Measurements from ENCODE around the gene YIPF1. TPM values are rescaled to one million over a fixed set of nuclear protein-coding genes. Genes with fewer than 3 reads are reported as not detected.
"Not testable (repeated sequence)": the region's sequence is repeated elsewhere in the genome, so short reads cannot be mapped to it uniquely, and the experiment has no call there.

The YIPF1 gene
- total RNA-seq, 1 experiment from 2014 or later = 21.1 TPM

DNA sequence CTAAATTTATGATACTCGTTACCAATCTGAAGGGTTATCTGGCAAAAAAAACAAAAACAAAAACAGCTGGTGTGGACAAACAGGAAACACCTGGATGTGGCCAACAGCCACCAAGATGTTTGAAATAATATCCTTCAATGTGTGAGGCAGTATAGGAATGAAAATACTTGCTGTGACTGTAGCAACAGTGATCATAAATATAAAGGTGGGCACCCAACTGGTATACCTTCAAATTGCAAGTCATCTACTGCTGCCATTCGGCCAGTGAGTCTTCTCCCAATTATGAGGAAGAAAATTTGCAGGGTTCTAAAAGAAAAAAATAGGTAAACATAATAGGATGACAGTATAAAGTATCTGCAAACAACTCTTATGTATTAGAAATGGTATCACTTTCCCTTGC, 916 bp downstream of the YIPF1 start:
- intact Hi-C loops (cut with micrococcal nuclease) = no loop called here
- no peaks in the 10 kb centered on the region for H4K20me1 ChIP-seq (ENCODE audit: low read length)
- BruUV-seq (replicated peaks) = no TSS peak
- no peak for ATAC-seq
- no peaks in the 10 kb centered on the region for H3K27me3 ChIP-seq (ENCODE audit: low read length)
- ChIA-PET CTCF (no interaction called here), POLR2A (ENCODE audit: unreplicated experiment) (interaction anchor here (0.6 kb wide), 1 partner anchor 59 kb away, joined by 4 read pairs; no protein-coding TSS in a partner anchor)
- no peaks in the 10 kb centered on the region for H3K9me2 ChIP-seq (replicated peaks; ENCODE audit: low read length)
- peaks cover 15% of the 10 kb centered on the region for H3K4me1 ChIP-seq (ENCODE audit: insufficient read depth, low read length)
- H3K9me3 ChIP-seq (ENCODE audit: low read length) = no peaks in the 10 kb centered on the region
- H2AFZ ChIP-seq (ENCODE audit: low read length) = peak overlapping the region; percentile 85; the same call in 1 of the 2 replicates
- H3F3A ChIP-seq (ENCODE audit: low read length, unreplicated experiment) = no peaks in the 10 kb centered on the region
- H3K4me2 ChIP-seq (ENCODE audit: low read length) = peak overlapping the region; percentile 88
- H3K79me2 ChIP-seq (ENCODE audit: low read length) = 0 out of 2 replicates have a peak, but pooled peaks cover 3% of the 10 kb centered on the region
- no peaks in the 10 kb centered on the region for H3K36me3 ChIP-seq (ENCODE audit: low read depth, low read length)
- H3K4me3 ChIP-seq (ENCODE audit: low read length) = peak overlapping the region; percentile 94
- TF ChIP-seq EZH2 (IDR thresholded peaks at IDR 0.05; ENCODE audit: low read length, unreplicated experiment) (no peak), EZH2phosphoT487 (IDR thresholded peaks at IDR 0.05; ENCODE audit: borderline replicate concordance, low read length) (no peak)
- TF ChIP-seq, protein P1, sequence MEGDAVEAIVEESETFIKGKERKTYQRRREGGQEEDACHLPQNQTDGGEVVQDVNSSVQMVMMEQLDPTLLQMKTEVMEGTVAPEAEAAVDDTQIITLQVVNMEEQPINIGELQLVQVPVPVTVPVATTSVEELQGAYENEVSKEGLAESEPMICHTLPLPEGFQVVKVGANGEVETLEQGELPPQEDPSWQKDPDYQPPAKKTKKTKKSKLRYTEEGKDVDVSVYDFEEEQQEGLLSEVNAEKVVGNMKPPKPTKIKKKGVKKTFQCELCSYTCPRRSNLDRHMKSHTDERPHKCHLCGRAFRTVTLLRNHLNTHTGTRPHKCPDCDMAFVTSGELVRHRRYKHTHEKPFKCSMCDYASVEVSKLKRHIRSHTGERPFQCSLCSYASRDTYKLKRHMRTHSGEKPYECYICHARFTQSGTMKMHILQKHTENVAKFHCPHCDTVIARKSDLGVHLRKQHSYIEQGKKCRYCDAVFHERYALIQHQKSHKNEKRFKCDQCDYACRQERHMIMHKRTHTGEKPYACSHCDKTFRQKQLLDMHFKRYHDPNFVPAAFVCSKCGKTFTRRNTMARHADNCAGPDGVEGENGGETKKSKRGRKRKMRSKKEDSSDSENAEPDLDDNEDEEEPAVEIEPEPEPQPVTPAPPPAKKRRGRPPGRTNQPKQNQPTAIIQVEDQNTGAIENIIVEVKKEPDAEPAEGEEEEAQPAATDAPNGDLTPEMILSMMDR (conservative IDR thresholded peaks at IDR 0.05; ENCODE audit: low read depth, low read length) = no peak
- DNase-seq = no peak
- H3K27ac ChIP-seq (ENCODE audit: low read length) = no peak overlapping the region
- H3K9ac ChIP-seq (ENCODE audit: low read length) = peak overlapping the region; percentile 78; the same call in 1 of the 2 replicates

DNA sequence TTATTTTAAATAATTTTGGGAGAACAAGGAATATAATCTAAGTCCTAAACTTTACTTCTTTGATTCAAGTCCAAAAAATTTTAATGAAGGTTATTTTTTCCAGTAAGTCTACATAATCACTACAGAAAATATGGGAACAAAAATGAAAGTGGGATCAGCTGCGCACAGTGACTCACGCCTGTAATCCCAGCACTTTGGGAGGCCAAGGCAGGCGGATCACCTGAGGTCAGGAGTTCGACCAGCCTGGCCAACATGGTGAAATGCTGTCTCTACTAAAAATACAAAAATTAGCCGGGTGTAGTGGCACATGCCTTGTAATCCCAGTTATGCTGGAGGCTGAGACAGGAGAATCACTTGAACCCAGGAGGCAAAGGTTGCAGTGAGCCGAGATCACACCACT, 6.0 kb downstream of the YIPF1 start:
- H3K9me3 ChIP-seq (ENCODE audit: low read length); H3F3A ChIP-seq (ENCODE audit: low read length, unreplicated experiment); H3K4me3 ChIP-seq (ENCODE audit: low read length); H3K4me2 ChIP-seq (ENCODE audit: low read length); H3K27ac ChIP-seq (ENCODE audit: low read length); H3K27me3 ChIP-seq (ENCODE audit: low read length); H3K9me2 ChIP-seq (replicated peaks; ENCODE audit: low read length); H2AFZ ChIP-seq (ENCODE audit: low read length); H3K9ac ChIP-seq (ENCODE audit: low read length); H3K4me1 ChIP-seq (ENCODE audit: insufficient read depth, low read length); DNase-seq; H3K36me3 ChIP-seq (ENCODE audit: low read depth, low read length); H3K79me2 ChIP-seq (ENCODE audit: low read length); H4K20me1 ChIP-seq (ENCODE audit: low read length); ATAC-seq; CTCF ChIA-PET; intact Hi-C loops (cut with micrococcal nuclease); BruUV-seq (replicated peaks): not testable (repeated sequence)
- POLR2A ChIA-PET (ENCODE audit: unreplicated experiment) = interaction anchor here (0.7 kb wide), 1 partner anchor 62 kb away, joined by 3 read pairs; the partner anchor contains the start of gene IFT25

DNA sequence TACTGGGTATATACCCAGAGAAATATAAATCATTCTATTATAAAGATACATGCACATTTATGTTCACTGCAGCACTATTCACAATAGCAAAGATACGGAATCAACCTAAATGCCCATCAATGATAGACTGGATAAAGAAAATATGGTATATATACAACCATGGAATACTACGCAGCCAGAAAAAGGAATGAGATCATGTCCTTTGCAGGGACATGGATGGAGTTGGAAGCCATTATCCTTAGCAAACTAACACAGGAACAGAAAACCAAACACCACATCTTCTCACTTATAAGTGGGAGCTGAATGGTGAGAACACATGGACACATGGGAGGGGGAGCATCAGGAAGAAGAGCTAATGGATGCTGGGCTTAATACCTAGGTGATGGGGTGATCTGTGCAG, 7.7 kb downstream of the YIPF1 start:
- CTCF ChIA-PET = not testable (repeated sequence)

More for the DNA sequence above, 7.7 kb downstream of the YIPF1 start:
- H3K36me3 ChIP-seq (ENCODE audit: low read depth, low read length); H3K27me3 ChIP-seq (ENCODE audit: low read length); intact Hi-C loops (cut with micrococcal nuclease); H3K4me2 ChIP-seq (ENCODE audit: low read length); H3K9ac ChIP-seq (ENCODE audit: low read length); BruUV-seq (replicated peaks); H2AFZ ChIP-seq (ENCODE audit: low read length); POLR2A ChIA-PET (ENCODE audit: unreplicated experiment); H3K4me1 ChIP-seq (ENCODE audit: insufficient read depth, low read length); H3K4me3 ChIP-seq (ENCODE audit: low read length); ATAC-seq; H3K79me2 ChIP-seq (ENCODE audit: low read length); H3F3A ChIP-seq (ENCODE audit: low read length, unreplicated experiment); H3K27ac ChIP-seq (ENCODE audit: low read length); H3K9me2 ChIP-seq (replicated peaks; ENCODE audit: low read length); H4K20me1 ChIP-seq (ENCODE audit: low read length); H3K9me3 ChIP-seq (ENCODE audit: low read length); DNase-seq: not testable (repeated sequence)

Data from PC-3 (cell line).